HS-27A (cell line): Measurements from ENCODE around the gene DHRS13.
"Not testable (repeated sequence)": the region's sequence is repeated elsewhere in the genome, so short reads cannot be mapped to it uniquely, and the experiment has no call there.

Experiments
- DNase-seq: peaks from one replicate; pipeline ENCODE4 v3.0.0-alpha.2; 2012; ENCODE audit warnings: low read depth, missing footprints

The DHRS13 gene

DNA sequence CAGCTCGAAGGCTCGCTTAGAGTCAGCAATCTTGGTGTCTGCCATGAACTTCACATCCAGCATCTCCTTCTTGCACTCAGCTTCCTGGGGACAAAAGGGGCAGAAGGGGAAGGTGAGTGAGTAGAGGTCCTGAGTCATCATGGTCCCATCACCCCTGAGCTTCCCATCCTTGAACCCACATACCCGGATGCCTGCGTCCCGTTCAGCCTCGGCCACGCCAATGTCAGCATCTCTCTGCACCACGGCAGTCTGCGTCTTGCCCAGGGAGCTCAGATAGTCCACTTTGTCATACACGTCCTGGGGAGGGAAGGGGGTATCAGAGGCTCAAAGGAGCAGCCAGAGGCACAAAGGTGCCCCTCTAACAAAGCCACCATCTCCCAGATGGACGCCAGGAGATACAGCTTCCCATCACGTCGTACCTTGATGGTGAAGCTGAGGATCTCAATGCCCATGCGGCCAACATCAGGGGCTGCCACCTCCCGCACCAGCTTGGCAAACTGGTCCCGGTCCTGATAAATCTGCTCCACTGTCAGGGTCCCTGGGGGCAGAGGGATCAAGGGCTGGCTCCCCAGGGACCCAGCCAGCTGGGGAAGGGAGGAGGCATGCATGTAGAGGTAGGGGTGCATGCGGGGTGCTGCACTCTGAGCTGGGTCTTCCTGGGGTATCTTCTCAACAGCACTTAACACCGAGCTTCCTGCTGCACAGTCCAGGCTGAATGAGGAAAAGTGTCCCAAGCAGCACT lies 20.6 kb downstream of the DHRS13 start:
- DNase-seq: no peak

- no peak for DNase-seq
Measured at GRCh38 chr17:28881533-28882056, 21.3 kb downstream of the DHRS13 start.

DNA sequence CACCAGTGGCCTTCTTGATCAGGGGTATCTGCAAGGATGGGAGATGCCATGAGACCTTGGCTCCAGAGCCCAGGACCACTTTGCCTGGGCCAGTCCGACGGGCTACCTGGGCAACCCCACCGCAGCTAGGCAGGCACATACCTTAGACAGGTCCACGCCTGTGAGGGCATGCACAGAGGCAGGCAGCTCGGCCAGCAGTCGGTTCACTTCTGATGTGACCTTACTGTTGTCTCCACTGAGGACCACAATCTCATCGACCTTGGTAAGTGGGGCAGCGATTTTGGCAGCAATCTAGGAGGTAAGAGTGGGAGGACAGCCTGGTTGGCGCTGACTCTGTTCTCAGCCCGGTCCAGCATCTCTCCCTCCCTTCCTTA lies 22.3 kb downstream of the DHRS13 start:
- no peak for DNase-seq

GRCh38 chr17:28879886-28880571 lies 22.9 kb downstream of the DHRS13 start:
- no peak for DNase-seq

DNA sequence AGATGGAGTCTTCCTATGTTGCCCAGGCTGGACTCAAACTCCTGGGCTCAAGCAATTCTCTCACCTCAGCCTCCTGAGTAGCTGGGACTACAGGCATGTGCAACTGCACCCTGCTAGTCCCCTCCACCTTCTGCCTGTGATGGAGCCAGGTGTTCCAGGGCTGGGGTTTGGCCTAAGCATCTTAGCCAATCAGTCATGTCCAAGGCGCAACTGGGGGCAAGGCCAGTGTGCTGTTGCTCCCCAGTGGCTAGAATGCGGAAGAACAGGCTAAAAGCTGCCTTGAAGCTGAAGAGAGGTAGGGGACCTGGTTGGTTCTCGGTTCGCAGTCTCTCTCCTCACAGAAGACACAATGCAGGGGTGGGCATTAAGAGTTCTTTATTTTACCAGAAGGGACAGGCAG lies 23.9 kb downstream of the DHRS13 start:
- DNase-seq: no peak

DNA sequence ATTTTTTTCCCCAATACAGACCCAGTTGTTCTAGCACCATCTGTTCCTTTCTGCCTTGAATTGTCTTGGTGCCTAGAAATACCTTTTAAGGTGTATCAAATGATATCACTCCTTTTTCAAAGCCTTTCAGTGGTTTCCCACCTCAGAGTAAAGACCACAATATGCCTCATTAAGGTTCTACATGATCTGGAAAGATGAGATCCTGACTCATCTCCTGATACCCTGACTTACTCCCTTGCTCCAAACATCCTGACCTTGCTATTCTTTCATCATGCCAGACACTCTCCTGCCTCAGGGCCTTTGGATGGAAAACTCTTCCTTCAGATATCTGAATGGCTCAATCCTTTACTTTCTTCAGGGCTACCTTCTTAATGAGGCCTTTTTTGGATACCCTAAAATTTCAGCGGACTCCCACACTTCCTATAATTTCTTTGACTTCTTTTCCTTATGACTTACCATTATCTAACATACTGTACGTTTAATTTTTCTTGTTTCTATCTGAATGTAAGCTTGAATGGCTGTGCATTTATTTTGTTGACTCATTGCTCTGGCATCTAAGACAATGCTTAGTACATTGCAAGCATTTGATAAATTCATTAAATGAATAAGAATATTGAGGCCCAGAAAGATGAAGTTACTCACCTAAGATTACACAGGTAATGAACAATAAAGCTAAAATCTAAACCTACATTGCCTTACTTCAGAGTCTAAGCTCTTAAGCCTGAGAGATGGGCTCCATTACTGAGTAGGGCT lies 24.5 kb downstream of the DHRS13 start:
- no peak for DNase-seq

DNA sequence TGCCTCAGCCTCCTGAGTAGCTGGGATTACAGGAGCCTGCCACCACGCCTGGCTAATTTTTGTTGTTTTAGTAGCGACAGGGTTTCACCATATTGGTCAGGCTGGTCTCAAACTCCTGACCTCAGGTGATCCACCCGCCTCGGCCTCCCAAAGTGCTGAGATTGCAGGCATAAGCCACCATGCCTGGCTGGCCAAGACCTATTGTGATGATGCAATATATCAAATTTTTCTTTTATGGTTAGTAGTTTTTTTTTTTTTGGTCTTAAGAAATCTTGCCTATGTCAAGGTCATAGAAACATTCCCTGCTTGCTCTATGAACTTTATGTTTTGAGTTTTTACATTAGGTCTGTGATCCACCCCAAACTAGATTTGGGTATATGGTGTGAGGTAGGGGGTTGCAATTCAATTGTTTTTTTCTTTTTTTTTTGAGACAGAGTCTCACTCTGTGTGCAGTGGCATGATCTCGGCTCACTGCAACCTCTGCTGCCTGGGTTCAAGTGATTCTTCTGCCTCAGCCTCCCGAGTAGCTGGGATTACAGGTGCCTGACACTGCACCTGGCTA lies 25.6 kb downstream of the DHRS13 start:
- DNase-seq: not testable (repeated sequence)

GRCh38 chr17:28875848-28876550 lies 26.9 kb downstream of the DHRS13 start:
- DNase-seq: no peak

DNA sequence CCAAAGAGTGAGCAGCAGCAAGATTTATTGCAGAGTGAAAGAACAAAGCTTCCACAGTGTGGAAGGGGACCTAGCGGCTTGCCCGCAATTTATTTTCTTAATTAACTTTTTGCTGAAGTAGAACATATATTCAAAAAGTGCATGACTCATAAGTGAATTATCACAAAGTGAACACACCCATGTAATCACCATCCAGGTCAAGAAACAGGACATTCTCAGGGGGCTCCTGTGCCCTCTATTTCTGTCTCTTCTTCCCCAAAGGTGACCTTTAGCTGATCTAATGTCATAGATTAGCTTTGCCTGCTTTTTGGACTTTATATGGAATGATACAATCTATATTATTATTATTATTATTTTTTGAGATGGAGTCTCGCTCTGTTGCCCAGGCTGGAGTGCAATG lies 28.1 kb downstream of the DHRS13 start:
- DNase-seq: no peak

- DNase-seq: no peak
Measured at GRCh38 chr17:28873839-28874238, 29.0 kb downstream of the DHRS13 start.

DNA sequence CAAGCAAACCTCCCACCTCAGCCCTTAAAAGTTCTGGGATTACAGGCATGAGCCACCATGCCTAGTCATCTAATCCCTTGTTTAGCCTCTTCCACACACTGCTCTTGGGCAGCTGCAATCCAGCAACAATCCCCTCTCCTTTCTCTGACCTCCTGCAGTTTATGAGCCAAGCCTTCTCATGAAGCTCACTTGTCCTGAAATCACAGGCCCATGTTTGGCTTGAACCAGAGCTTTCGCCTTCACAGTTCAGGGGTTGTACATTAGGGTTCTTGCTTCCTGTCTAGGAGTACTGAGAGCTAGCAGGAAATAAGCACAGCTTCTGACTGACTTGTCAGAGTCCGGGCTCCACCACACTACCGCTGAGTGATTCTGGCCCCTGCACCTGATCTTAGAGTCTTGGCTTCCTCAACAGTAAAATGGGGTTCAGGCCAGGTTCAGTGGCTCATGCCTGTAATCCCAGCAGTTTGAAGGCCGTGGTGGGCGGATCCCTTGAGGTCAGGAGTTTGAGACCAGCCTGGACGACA lies 31.8 kb downstream of the DHRS13 start:
- DNase-seq: no peak

DNA sequence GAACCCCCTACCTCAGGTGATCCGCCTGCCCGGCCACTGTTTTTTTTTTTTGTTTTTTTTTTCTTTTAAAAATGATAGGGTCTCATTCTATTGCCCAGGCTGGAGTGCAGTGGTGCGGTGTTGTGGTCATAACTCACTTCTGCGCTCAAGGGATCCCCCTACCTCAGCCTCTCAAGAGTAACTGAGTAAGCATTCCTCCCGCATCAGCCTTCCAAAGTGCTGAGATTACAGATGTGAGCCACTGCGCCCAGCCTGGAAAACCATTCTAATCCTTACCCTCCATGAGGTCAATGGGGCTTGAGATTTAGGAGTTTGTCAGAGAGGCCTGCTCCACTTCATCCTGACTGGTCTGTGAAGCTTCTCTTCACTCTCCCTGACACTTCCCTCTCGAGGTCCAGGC lies 35.6 kb downstream of the DHRS13 start:
- DNase-seq: no peak

DNA sequence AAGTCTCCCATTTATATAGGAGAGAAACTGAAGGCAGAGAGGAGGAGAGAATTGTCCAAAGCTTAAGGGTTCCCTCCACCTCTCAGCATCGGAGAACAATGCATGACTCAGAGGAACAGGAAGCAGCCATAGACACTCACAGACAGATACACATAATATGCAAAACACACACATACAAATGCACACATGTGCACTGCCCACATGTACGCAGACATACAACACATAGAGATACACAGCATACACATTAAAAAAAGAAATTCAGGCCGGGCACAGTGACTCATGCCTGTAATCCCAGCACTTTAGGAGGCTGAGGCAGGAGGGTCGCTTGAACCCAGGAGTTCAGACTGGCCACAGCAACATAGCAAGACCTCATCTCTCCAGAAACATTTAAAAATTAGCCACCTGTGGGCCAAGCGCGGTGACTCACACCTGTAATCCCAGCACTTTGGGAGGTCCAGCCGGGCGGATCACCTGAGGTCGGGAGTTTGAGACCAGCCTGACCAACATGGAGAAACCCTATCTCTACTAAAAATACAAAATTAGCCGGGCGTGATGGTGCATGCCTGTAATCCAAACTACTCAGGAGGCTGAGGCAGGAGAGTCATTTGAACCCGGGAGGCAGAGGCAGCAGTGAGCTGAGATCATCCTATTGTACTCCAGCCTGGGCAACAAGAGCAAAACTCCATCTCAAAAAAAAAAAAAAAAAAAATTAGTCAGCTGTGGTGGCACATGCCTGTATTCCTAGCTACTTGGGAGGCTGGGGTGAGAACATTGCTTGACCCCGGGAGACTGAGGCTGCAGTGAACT lies 36.7 kb downstream of the DHRS13 start:
- DNase-seq: no peak

DNA sequence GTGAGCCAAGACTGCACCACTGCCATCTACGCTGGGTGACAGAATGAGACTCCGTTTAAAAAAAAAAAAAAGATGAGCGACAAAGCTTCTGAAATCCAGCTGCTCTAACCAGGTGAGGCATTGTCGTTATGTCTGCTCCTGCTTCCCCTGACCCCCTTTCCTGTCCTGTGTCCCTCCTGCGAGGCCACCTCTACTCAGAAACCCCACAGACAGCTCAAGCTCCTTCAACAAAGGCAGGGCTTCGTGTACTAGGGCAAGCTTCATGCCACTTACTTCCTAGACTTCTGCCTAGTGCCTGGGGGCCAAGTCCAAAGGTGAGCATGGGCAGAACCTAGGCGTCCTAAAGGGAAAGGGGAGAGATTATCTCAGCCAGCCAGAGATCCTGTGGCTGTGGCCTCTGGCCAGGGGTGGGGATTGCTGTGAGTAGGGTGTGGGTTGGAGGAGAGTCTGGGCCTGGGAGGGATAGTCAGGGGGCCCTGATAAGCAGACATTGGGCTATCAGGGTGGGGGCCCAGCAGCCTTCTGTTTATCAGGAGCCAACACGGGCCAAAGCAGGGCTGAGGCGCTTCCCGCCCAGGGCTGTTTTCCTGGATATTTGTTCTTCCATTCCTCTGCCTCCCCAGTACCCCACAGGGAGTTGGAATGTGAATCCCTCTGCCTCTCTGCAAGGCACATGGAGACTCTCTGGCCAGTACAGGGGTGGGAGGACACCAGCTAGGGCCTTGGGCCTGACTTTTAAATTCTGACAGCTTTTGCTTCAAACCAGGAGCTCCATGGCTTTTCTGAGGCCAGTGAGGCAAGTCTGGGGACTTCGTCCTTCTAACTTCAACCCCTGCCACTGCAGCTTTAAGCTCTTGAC lies 37.7 kb downstream of the DHRS13 start:
- DNase-seq: no peak

DNA sequence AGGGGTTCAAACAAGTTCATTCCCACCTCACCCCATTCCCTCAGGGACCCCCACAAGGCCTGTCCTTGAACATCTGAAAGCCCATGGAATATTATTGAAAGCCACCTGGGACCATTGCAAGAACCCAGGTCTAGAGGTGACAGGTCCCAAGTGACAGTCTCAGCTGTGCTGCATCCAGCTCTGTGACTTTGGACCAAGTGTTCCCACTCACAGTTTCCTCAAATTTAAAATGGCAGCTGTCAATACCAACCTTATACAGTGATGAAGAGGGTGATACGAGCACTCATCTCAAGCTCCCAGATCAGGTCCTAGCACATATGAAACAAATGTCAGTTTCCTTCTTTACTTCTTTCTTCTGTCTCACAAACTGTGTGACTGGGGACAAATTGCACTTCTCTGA lies 38.9 kb downstream of the DHRS13 start:
- no peak for DNase-seq

DNA sequence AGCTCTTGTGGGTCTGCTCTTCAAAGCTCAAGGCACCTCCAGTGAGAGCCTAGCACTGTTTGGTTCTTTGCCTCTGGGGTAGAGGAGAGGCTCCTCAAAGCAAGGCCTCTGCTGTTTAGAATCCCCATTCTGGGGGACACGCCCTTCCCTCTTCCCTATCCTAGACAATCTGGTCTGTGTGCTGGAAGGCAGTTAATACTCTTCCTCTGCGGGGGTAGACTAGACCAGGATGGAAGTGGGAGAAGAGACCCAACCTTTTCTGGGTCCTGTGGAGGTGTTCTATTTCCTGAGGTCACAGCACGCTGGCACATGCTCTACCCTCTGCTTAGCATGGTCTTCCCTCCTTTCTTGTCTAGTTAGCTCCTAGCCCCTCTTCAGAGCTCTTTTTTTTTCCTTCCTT lies 40.3 kb downstream of the DHRS13 start:
- DNase-seq: no peak

GRCh38 chr17:28861393-28862203 lies 41.3 kb downstream of the DHRS13 start:
- no peak for DNase-seq

GRCh38 chr17:28860363-28860808 lies 42.5 kb downstream of the DHRS13 start:
- no peak for DNase-seq

GRCh38 chr17:28858801-28859355 lies 44.0 kb downstream of the DHRS13 start:
- no peak for DNase-seq
